BLaER1 treated with 17β-estradiol and CSF1 and Interleukin-3, amounts not matched to agents 10 nM and 100 nM (cell line): Measurements from ENCODE around the gene SYTL1.

Experiments
- H3K27ac ChIP-seq, 11 experiments: shearing (Covaris generic); formaldehyde crosslinking; 2 replicates each; pipeline ENCODE4 v1.8.1; 2022
- H3K27me3 ChIP-seq, 11 experiments: shearing (Covaris generic); formaldehyde crosslinking; 2 replicates each; pipeline ENCODE4 v1.8.1; 2022
- H3K36me3 ChIP-seq, 11 experiments: shearing (Covaris generic); formaldehyde crosslinking; 2 replicates each; pipeline ENCODE4 v1.8.1; 2022
- H3K4me1 ChIP-seq, 10 experiments: shearing (Covaris generic); formaldehyde crosslinking; 2 replicates each; pipeline ENCODE4 v1.8.1; 2022
- H3K4me2 ChIP-seq, 11 experiments: shearing (Covaris generic); formaldehyde crosslinking; 2 replicates each; pipeline ENCODE4 v1.8.1; 2022
- H3K4me3 ChIP-seq, 10 experiments: shearing (Covaris generic); formaldehyde crosslinking; 2 replicates each; pipeline ENCODE4 v1.8.1; 2022
- H3K9ac ChIP-seq, 11 experiments: shearing (Covaris generic); formaldehyde crosslinking; 2 replicates each; pipeline ENCODE4 v1.8.1; 2022
- H3K9me3 ChIP-seq, 11 experiments: shearing (Covaris generic); formaldehyde crosslinking; replicated peaks in 1 of 11; 2 replicates each; pipeline ENCODE4 v1.8.1; 2022
- H4K20me1 ChIP-seq, 11 experiments: shearing (Covaris generic); formaldehyde crosslinking; 2 replicates each; pipeline ENCODE4 v1.8.1; 2022
- Cebpa-rat ChIP-seq, 11 experiments: shearing (Covaris generic); IDR thresholded peaks; 2 replicates each; pipeline ENCODE4 v1.8.1; 2022

The SYTL1 gene

DNA sequence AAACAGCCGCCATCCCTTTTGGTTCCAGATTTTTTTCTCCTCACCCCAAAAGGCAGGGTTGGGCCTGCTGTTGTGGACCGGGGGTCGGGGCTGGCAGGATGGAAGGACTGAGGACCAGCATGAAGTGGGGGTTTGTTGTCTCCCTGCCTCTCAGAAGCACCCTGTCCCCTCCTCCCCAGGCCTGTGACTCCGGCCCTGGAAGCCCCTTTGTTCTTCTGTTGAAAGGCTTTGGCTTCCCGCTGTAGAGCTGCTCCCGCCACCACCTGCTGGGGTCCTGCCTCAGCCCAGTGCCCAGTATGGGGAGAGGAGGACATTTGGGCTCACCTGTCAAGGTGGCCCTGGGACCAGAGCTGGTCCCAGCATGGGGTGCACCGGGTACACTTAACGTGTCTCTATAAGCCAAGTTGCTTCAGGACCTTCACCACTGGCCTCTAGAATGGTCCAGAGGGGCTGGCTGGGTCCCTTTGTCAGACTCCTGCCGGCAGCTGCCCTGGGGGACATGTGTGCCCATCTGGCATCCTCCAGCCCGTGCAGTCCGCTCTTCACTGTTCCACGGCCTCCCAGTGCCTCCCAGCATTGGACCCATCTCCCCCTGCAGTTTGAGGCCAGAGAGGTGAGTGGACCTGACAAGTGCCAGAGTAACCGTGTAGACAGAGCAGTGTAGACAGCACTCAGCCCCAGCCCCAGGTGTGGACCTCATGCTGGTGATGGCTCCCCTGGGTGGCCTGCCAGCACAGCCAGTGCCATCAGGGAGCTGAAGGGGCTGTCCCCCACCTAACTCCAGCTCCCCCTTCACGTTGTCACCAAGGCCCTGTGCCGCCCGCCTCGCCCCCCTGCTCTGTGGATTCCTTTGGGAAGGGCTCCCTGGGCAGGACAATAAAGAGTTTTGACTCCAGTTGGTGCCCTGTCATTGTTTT lies 6.1 kb upstream of the SYTL1 start:
- H3K4me1 ChIP-seq = peaks cover 24 to 50% (median 35%) of the 10 kb centered on the region in 10 experiments
- H3K27ac ChIP-seq = peak overlapping the region in 2 of 11 experiments; percentile 9 to 32; a peak in 2 of 22 replicates
- H3K4me2 ChIP-seq = no peak overlapping the region
- no peak overlapping the region for H3K9ac ChIP-seq
- H4K20me1 ChIP-seq = peaks cover 0 to 24% (median 5%) of the 10 kb centered on the region in 11 experiments; a peak in 14 of 22 replicates
- TF ChIP-seq Cebpa-rat (IDR thresholded peaks at IDR 0.05) = no peak
- no peak overlapping the region for H3K4me3 ChIP-seq
- H3K36me3 ChIP-seq = peaks cover 58 to 71% (median 65%) of the 10 kb centered on the region in 11 experiments
- H3K27me3 ChIP-seq = no peaks in the 10 kb centered on the region
- no peaks in the 10 kb centered on the region for H3K9me3 ChIP-seq

GRCh38 chr1:27336756-27337155 lies 5.1 kb upstream of the SYTL1 start:
- H3K36me3 ChIP-seq = peaks cover 51 to 61% (median 55%) of the 10 kb centered on the region in 11 experiments
- TF ChIP-seq Cebpa-rat (IDR thresholded peaks at IDR 0.05) = no peak

GRCh38 chr1:27338751-27339150 lies 3.1 kb upstream of the SYTL1 start:
- peaks cover 49 to 60% (median 53%) of the 10 kb centered on the region in 10 experiments for H3K4me1 ChIP-seq
- no peaks in the 10 kb centered on the region for H3K27me3 ChIP-seq
- H3K27ac ChIP-seq = peak overlapping the region in 9 of 11 experiments; percentile 15 to 99 (median 91); a peak in 18 of 22 replicates
- H3K4me2 ChIP-seq = peak overlapping the region; percentile 16 to 100 (median 96); a peak in 20 of 22 replicates
- no peak for TF ChIP-seq Cebpa-rat (IDR thresholded peaks at IDR 0.05)
- H3K9me3 ChIP-seq = no peaks in the 10 kb centered on the region
- H3K9ac ChIP-seq = peak overlapping the region in 10 of 11 experiments; percentile 3 to 96 (median 53); a peak in 17 of 22 replicates
- H3K4me3 ChIP-seq = no peak overlapping the region
- H4K20me1 ChIP-seq = no peaks in the 10 kb centered on the region; a peak in 1 of 22 replicates
- peaks cover 31 to 42% (median 35%) of the 10 kb centered on the region in 11 experiments for H3K36me3 ChIP-seq

More at GRCh38 chr1:27336756-27337155, 5.1 kb upstream of the SYTL1 start:
- no peaks in the 10 kb centered on the region for H3K27me3 ChIP-seq
- H3K27ac ChIP-seq = peak overlapping the region in 1 of 11 experiments; percentile 32; a peak in 2 of 22 replicates
- peaks cover 0 to 14% (median 0%) of the 10 kb centered on the region in 11 experiments; a peak in 7 of 22 replicates for H4K20me1 ChIP-seq
- no peak overlapping the region for H3K4me2 ChIP-seq
- H3K4me3 ChIP-seq = no peak overlapping the region
- no peaks in the 10 kb centered on the region for H3K9me3 ChIP-seq
- H3K4me1 ChIP-seq = peaks cover 32 to 50% (median 42%) of the 10 kb centered on the region in 10 experiments
- no peak overlapping the region for H3K9ac ChIP-seq

- Histone ChIP-seq H3K36me3 (peaks cover 27 to 37% (median 31%) of the 10 kb centered on the region in 11 experiments), H3K27ac (peak overlapping the region in 9 of 11 experiments; percentile 15 to 99 (median 91); a peak in 18 of 22 replicates), H3K4me2 (peak overlapping the region; percentile 16 to 100 (median 96); a peak in 20 of 22 replicates), H3K27me3 (no peaks in the 10 kb centered on the region), H3K9ac (peak overlapping the region in 10 of 11 experiments; percentile 3 to 96 (median 53); a peak in 17 of 22 replicates), H3K9me3 (no peaks in the 10 kb centered on the region), H4K20me1 (no peaks in the 10 kb centered on the region), H3K4me3 (no peak overlapping the region), H3K4me1 (peaks cover 52 to 65% (median 58%) of the 10 kb centered on the region in 10 experiments)
- TF ChIP-seq Cebpa-rat (IDR thresholded peaks at IDR 0.05) = peak in 6 of 11 experiments; percentile 18 to 62 (median 40); a peak in 3 of 22 replicates
These were observed 2.6 kb upstream of the SYTL1 start for GRCh38 chr1:27339213-27339612.

- Histone ChIP-seq H3K4me1 (peaks cover 60 to 96% (median 79%) of the 10 kb centered on the region in 10 experiments), H3K9ac (peak overlapping the region; percentile 69 to 96 (median 85); a peak in 21 of 22 replicates), H3K36me3 (peaks cover 0 to 32% (median 23%) of the 10 kb centered on the region in 11 experiments; a peak in 18 of 22 replicates), H4K20me1 (peaks cover 0 to 10% (median 0%) of the 10 kb centered on the region in 11 experiments; a peak in 5 of 22 replicates), H3K27ac (peak overlapping the region in 10 of 11 experiments; percentile 65 to 99 (median 92); a peak in 20 of 22 replicates), H3K27me3 (no peaks in the 10 kb centered on the region), H3K9me3 (no peaks in the 10 kb centered on the region), H3K4me2 (peak overlapping the region; percentile 93 to 100 (median 98)), H3K4me3 (peak overlapping the region; percentile 38 to 80 (median 74))
- no peak for TF ChIP-seq Cebpa-rat (IDR thresholded peaks at IDR 0.05)
These were observed 562 bp downstream of the SYTL1 start for GRCh38 chr1:27342391-27342777.

GRCh38 chr1:27342778-27343638 lies 1.2 kb downstream of the SYTL1 start:
- Histone ChIP-seq H3K27me3 (no peaks in the 10 kb centered on the region), H3K27ac (peak overlapping the region; percentile 24 to 99 (median 91); a peak in 21 of 22 replicates), H3K4me3 (peak overlapping the region; percentile 38 to 80 (median 74)), H3K36me3 (peaks cover 0 to 37% (median 24%) of the 10 kb centered on the region in 11 experiments; a peak in 18 of 22 replicates), H4K20me1 (peaks cover 0 to 11% (median 0%) of the 10 kb centered on the region in 11 experiments; a peak in 5 of 22 replicates), H3K4me1 (peaks cover 61 to 95% (median 80%) of the 10 kb centered on the region in 10 experiments), H3K9me3 (no peaks in the 10 kb centered on the region), H3K4me2 (peak overlapping the region; percentile 93 to 100 (median 98)), H3K9ac (peak overlapping the region; percentile 69 to 96 (median 85); a peak in 21 of 22 replicates)
- peak in 4 of 11 experiments; percentile 49 to 70 (median 59); a peak in 5 of 22 replicates for TF ChIP-seq Cebpa-rat (IDR thresholded peaks at IDR 0.05)

- Histone ChIP-seq H3K4me3 (peak overlapping the region; percentile 38 to 80 (median 74)), H4K20me1 (peaks cover 0 to 11% (median 0%) of the 10 kb centered on the region in 11 experiments; a peak in 5 of 22 replicates), H3K4me2 (peak overlapping the region; percentile 93 to 100 (median 98))
These were observed 1.8 kb downstream of the SYTL1 start for GRCh38 chr1:27343639-27344025.

More at GRCh38 chr1:27343639-27344025, 1.8 kb downstream of the SYTL1 start:
- H3K9ac ChIP-seq = peak overlapping the region; percentile 69 to 96 (median 85); a peak in 21 of 22 replicates
- H3K36me3 ChIP-seq = peaks cover 0 to 42% (median 25%) of the 10 kb centered on the region in 11 experiments; a peak in 18 of 22 replicates
- H3K27ac ChIP-seq = peak overlapping the region in 9 of 11 experiments; percentile 78 to 99 (median 92); a peak in 19 of 22 replicates
- H3K9me3 ChIP-seq = no peaks in the 10 kb centered on the region
- no peak for TF ChIP-seq Cebpa-rat (IDR thresholded peaks at IDR 0.05)
- H3K4me1 ChIP-seq = peaks cover 61 to 96% (median 79%) of the 10 kb centered on the region in 10 experiments
- no peaks in the 10 kb centered on the region for H3K27me3 ChIP-seq
